Stimulated activated CD4-positive, alpha-beta T cell treated with anti-CD3 and anti-CD28 coated beads, Interleukin-4, amount 100 ng/mL, for 24 hours (primary cell): ENCODE data around the gene CACNA2D3.
"Not testable (repeated sequence)": the region's sequence is repeated elsewhere in the genome, so short reads cannot be mapped to it uniquely, and the experiment has no call there.

Experiments used
- DNase-seq: peaks from one replicate; pipeline ENCODE4 v3.0.0-alpha.2; 2020

CACNA2D3 gene

DNA sequence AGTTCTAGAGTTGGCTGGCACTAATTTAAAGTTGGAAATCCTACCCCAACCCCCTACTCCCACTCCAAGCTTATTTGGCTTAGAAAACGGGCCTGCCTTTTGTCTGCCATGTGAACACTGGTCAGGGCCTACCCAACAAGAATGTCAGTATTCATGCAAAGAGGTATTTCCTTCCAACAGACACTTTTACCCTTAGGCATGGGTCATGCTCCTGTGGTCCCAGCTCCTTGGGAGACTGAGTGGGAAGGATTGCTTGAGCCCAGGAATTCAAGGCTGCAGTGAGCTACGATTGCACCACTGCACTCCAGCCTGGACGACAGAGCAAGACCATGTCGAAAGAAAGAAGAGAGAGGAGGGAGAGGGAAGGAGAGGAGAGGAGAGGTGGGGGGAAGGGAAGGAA is 943.0 kb downstream of the CACNA2D3 start:
- no peak for DNase-seq

DNA sequence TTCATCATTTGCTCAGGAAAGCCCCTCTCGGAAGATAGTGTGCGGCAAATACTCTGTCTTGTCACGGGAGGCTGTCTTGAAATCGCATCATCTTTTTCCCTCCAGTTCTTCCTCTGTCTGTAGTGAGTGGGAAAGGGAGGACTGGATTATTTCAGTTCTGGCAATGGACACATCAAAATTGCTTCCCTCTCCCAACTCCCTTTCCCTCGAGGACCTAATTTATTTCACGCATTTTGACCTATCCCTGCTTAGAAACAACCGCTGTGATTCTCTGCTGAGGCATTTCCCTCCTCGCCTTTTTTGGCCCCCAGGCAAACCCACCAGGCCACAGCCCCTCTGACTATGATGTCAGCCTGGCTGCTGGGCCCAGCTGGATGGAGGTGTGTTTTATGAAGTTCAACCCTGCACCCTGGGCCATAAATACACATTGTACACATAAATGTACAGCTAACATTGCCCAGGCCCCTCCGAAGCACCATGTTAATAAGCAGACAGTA is 944.2 kb downstream of the CACNA2D3 start:
- DNase-seq, result no peak

DNA sequence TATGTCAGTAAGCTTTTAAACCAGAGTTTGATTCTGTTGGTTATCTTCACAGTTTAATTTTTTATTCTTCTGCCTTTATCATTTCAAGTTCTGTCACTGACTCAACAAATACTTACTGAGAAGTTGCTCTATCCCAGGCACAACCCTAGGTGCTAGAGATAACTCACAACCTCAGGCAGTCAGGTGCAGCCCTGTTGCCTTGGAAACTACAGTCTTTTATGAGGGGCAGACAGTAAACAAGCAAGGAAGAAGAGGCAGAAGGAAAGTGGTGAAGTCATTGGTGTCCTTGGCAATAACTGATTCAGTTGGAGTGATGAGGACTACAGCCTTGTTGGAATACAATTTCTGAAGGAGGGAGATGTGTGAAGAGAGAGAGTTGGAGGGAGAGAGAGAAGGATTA is 947.6 kb downstream of the CACNA2D3 start:
- no peak for DNase-seq

DNA sequence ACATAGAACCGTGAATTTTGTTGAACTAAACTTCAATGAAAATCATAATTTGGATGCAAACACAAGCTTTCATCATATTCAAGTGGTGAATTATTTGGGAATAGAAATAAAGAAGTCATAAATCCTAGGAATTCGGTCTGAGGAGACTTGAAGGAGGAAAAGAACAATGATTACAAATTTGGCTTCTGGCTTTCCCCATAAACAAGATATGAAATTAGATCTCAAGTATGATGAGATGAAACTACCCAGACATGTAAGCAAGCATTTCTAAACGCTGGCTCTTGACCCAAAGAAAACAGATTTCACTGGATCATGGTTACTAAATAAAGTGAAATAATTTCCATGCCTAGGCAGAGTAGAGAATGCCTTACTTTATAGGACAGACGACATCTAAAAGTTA is 952.4 kb downstream of the CACNA2D3 start:
- no peak for DNase-seq

DNA sequence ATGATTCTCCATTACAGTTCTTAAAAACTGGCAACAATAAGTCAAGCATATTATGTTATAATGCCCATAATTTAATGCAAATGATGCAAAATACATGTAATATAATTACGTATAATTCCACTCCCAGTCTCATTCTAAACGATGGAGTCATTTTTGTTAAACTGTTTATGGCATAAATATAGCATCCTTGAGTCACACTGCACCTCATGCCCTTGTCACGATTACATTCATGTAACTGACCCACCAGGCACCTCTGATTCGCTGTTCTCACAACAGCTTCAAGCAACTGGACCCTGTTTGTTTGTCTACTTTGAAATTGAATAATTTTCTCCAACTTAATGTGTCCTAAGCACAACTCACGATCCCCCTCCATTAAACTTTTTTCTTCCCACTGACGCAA is 953.5 kb downstream of the CACNA2D3 start:
- DNase-seq, result no peak

DNA sequence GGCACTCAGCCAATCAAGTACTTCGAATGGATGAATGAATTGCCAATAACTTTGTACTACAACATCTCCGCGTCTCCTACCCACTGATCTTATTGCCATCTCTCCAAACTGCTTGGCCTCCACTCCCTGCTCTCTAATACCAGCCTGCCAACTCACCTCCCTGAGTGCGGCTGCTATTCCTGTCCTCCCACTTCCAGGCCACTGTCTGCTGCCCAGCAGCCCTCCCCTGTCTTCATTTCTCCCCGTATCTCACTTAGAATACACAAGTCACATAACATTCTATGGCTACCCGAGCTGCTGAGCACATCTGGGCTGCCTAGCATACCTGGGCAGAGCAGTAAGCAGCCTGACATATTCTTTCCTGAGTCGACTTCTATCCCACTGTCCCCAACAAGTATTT is 955.4 kb downstream of the CACNA2D3 start:
- DNase-seq, result no peak

DNA sequence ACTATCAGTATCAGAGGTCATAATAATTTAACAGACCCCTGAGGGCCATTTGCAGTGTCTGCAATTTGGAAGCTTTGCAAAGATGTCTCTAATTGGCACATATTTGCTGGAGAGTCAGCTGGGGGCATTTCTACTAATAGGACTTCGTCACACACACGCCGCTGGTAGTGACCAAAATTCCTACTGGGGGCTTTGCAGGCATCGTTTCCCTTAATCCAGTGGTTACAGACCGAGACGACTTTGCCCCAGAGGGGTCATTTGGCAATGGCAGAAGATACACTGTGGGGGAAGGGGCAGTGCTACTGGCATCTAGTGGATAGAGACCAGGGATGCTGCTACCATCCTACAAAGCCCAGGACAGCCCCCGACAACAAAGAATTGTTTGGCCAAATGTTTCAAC is 956.5 kb downstream of the CACNA2D3 start:
- no peak for DNase-seq

DNA sequence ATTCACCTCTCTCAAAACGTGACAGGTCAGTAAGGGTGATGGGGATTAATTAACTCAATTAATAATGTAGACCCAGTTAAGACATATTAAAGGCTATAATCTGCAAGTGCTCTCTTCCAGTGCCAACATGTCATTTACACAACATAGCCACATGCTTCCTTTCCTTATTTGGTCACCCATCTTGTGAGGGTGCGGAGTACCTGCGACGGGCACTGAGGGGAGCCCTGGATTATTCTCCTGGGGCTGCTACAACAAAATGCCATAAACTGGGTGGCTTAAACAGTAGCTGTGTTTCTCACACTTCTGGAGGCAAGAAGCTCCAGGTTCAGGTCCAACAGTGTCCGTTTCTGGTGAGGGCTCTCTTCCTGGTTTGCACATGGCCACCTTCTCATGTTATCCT is 962.9 kb downstream of the CACNA2D3 start:
- no peak for DNase-seq

DNA sequence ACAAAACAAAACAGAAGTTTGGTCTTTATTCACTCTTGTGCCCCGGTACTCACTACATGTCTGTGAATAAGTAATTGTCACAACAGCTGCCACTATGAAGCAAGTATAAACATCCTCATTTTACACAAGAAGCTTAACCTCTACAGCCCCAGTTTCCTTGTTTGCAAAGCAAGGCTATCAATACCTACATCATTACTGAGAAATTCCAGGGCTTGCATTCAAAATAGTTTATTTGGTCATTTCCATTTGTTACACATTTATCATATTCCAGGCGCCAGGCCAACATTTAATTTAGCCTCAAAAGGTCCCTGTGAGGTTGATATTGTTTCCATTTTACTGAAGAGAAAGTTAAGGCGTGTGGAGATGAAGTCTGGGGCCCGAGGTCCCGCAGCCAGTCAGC is 966.9 kb downstream of the CACNA2D3 start:
- no peak for DNase-seq

DNA sequence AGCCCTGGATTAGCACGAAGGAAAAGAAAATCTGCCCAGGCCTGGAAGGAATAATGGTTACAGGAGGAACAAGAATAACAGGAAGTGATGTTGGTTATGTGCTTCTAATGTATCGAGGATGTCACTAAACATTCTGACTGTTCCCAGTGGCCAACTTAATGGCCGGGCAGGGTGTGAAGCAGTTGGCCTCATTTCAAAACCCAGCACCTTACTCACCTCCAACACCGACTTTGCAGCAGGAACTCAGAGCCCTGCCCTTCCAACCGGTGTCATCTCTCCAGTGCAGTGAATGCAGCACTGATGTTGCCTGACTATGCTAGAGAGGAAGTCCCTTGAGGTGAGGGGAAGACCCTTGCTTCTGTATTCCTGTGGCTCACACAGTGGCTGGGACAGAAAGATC is 967.9 kb downstream of the CACNA2D3 start:
- DNase-seq, result no peak

DNA sequence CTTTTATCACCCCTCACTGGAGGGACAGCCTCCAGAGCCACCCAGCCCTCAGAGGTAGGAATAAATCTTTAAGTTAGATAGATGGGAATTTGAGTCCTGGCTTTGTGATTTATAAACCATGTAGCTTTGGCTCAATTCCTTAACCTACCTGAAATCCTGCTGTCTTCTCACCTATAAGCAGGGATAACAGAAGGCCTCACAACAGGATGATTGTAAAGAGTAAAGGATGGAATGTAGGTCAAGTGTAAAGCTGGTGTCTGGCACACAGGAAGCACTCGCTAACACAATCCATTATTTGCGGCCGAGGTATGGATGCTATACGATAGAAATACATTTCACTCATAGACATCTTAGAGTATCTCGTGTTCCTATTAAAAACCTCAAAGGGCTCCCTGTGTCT is 968.4 kb downstream of the CACNA2D3 start:
- no peak for DNase-seq

DNA sequence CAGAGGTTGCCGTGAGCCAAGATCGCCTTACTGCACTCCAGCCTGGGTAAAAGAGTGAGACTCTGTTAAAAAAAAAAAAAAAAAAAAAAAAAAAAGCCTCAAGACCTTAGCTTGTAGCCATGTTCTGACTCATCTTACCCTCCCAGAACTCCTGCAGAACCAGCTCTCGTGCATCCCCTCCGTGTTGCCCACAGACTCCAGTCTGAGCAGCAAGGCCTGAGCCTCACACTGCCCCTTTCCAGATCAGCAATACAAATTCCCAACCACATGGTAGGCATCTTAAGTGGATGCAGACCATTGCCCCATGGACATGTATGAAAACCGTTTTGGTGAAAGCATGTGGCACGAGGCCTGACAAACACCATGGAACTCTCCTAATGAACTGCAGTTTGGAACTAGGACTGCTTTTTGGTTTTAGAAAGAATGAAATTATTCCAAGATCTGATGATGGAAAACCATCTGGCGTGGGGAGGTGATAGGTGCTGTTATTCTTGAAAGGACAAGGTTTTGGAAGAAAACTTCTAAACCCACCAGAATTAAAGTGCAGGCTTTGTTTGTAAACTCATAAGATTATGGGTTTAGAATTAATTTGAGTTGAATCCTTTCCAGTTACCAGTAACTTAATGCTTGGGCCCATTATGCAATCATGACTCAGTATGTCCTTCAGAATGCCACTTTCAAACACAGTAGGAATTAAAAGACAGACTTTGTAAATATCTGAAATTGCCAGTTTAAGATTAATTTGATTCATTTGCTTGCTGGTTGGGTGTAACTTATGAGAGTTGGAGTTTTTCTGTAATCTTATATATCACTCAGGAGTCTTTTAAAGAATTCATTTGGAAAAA is 969.3 kb downstream of the CACNA2D3 start:
- DNase-seq, result no peak

DNA sequence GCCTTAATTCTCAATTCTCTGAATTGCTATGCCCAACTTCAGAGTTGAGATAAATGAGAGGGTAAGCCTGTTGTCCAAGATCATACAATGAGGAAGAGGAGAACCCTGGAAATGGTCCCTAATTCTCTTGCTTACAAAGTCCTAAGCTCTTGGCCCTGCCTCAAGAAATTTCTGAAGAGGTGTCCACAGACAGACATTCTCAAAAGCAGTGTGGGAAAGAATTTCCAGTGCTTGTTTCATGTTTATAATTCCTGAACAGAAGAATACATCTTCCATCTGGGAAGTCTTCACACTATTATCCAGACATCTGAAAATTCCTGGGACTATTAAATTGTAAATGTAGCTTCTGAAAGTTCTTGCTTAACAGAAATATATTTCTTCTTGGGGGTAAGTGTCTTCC is 972.3 kb downstream of the CACNA2D3 start:
- DNase-seq, result no peak

DNA sequence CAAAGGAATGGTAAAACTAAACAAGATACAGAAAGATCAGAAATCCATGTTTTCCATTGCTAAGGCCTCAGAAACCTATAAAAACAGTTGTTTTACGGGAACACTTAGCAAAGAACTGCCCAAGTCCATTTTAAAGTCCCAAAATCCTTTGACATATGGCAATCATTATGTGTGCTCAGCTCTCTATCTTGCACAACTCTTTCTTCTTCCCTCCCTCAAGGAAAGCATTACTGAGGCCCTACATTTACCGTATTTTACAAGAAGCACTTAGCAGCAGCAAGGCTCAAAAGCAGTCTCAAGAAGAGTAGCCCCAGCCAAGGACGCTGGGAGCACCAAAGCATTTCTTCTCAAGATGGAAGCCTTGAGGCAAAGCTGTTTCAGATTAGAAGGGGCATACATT is 975.1 kb downstream of the CACNA2D3 start:
- no peak for DNase-seq

DNA sequence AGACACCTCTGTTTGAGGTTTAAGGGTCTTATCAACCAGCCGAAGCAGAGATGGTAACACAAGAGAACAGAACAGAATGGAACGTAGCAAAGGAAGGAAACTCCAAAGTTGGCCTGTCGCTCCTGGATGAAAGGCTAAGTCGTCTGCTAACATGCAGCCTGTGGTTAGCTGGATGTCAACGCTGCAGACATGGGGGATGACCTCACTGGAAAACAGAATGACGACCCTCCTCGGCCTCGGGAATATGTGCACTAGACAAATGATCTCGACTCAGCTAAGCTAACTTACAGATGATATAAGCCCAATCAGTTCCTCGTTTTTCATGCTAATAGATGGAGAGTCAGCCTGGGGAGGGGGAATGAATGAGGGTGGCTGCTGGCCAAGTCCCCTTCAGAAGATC is 983.3 kb downstream of the CACNA2D3 start:
- DNase-seq, result no peak

DNA sequence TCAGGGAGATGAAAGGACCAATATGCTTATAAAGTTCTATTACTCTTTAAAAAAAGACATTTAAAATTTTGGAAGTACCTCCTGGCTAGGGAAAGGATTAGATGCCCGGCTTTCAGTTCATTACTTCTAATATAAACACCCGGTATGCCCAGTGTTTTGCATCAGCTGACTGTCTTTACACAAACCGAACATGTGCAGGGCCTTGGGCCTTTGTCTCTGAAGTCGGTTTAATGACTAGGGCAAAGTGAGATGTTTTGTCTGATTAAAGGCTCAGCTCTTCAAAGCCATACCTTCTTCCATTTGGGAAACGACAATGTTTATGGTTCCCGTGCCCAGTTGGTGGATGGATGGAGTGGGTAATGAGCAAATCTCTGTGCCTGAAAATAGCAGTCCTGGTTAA is 984.8 kb downstream of the CACNA2D3 start:
- no peak for DNase-seq

DNA sequence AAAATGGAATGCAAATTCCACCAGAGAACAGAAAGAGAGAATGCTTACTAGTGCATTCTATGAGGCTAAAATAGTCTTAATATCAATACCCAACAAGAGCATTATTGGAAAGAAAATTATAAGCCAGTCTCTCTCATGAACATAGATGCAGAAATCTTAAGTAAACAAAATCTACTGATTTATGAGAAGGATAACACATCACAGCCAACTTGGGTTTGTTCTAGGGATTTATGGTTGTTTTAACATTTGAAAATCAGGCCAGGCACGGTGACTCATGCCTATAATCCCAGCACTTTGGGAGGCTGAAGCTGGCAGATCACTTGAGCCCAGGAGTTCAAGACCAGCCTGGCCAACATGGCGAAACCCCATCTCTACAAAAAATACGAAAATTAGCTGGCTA is 989.6 kb downstream of the CACNA2D3 start:
- DNase-seq, result not testable (repeated sequence)

DNA sequence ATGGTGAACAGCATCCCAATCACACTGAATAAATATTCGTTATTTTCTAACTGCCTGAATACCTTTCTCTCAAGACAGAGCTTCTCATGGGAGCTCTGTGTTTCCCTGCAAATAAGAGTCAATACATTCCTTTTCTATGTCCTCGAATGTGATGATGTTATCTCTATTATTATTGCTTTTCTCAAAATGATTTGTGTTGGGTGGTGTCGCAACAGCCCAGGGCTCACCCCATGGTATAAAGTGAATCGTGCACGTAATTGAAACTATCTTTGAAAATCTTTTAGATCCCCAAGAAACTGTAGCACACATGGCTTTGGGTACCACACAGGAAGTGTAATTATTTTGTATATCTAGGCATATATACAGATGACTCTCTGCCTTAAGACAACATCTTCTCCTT is 996.1 kb downstream of the CACNA2D3 start:
- no peak for DNase-seq

DNA sequence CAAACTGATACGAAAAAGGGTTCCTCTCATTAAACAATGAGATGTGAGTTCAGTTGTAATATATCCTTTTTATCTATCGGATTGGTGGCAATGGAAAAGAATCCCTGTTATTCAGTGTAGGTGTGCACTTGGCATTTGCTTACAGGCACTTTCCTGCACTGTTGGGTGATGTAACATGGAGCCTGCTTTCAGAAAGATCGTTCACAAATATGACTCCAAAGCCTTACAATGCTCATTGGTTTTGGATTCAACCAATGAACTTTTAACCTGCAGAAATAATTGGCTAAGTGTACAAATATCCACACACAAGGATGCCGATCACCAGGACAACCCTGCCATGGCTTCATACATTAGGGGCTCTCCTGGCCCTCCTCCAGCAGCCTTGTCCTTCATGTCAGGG is 996.9 kb downstream of the CACNA2D3 start:
- no peak for DNase-seq

DNA sequence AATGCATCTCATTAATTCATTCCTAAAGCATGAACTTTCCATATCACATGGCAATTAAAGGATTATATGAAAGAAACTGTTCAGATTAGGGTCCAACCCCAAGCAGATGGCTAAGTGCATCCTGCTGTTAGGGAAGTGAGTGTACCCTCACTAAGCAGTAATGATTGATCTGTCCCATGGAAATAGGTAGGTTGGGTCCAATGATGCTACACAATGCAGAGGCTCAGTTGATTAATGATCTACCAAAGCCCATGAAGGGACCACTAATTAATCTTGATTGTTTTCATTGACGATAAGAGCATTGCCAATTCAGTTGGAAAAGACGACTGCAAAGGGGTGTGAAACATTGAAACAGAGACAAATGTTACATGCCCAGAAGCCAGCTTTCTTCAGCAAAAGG is 1000.0 kb downstream of the CACNA2D3 start:
- DNase-seq, result no peak
